MM.1S (cell line): ENCODE measurements around the gene NANOS3.

Experiments used
- DNase-seq: peaks from one replicate; pipeline ENCODE4 v3.0.0-alpha.2; 2015
- H2AFZ ChIP-seq: fragments of 300-600 bp; sonication (generic); 2 replicates; pipeline ENCODE4 v1.6.0; 2016; ENCODE audit warnings: antibody characterized with exemption, low read length
- H3F3A ChIP-seq: fragments of 300-600 bp; sonication (generic); 2 replicates; pipeline ENCODE4 v1.6.1; 2016; ENCODE audit warnings: mild to moderate bottlenecking, antibody characterized with exemption, low read length, moderate library complexity, mixed read lengths; ENCODE audit not compliant: insufficient read depth
- H3K27ac ChIP-seq: fragments of 300-600 bp; sonication (generic); 2 replicates; pipeline ENCODE4 v1.5.1; 2016; ENCODE audit warnings: mild to moderate bottlenecking, low read length
- H3K27me3 ChIP-seq: fragments of 300-600 bp; sonication (generic); replicated peaks from 2 replicates; pipeline ENCODE4 v1.6.0; 2016; ENCODE audit warnings: low read length; ENCODE audit not compliant: insufficient read depth
- H3K36me3 ChIP-seq: fragments of 300-600 bp; sonication (generic); replicated peaks from 2 replicates; pipeline ENCODE4 v1.6.1; 2016; ENCODE audit warnings: mild to moderate bottlenecking, low read length, mixed read lengths; ENCODE audit not compliant: insufficient read depth
- H3K4me1 ChIP-seq: fragments of 300-600 bp; sonication (generic); 2 replicates; pipeline ENCODE4 v1.6.1; 2016; ENCODE audit warnings: low read length, mixed read lengths
- H3K4me2 ChIP-seq: fragments of 300-600 bp; sonication (generic); 2 replicates; pipeline ENCODE4 v1.6.0; 2016; ENCODE audit warnings: low read depth, low read length
- H3K4me3 ChIP-seq: fragments of 300-600 bp; sonication (generic); 2 replicates; pipeline ENCODE4 v1.5.1; 2016; ENCODE audit warnings: low read length, mixed read lengths
- H3K79me2 ChIP-seq: fragments of 300-600 bp; sonication (generic); 2 replicates; pipeline ENCODE4 v1.6.1; 2016; ENCODE audit warnings: mixed run types, low read length, mixed read lengths
- H3K9ac ChIP-seq: fragments of 300-600 bp; sonication (generic); 2 replicates; pipeline ENCODE4 v1.6.1; 2016; ENCODE audit warnings: low read length, mixed read lengths
- H3K9me2 ChIP-seq: fragments of 300-600 bp; sonication (generic); replicated peaks from 2 replicates; pipeline ENCODE4 v1.6.1; 2016; ENCODE audit warnings: mild to moderate bottlenecking, low read length, mixed read lengths; ENCODE audit not compliant: insufficient read depth
- H3K9me3 ChIP-seq: fragments of 300-600 bp; sonication (generic); replicated peaks from 2 replicates; pipeline ENCODE4 v1.6.1; 2016; ENCODE audit warnings: mild to moderate bottlenecking, low read length, mixed read lengths; ENCODE audit not compliant: insufficient read depth
- H4K20me1 ChIP-seq: fragments of 300-600 bp; sonication (generic); 2 replicates; pipeline ENCODE4 v1.6.1; 2016; ENCODE audit warnings: mild to moderate bottlenecking, low read length, moderate library complexity, mixed read lengths; ENCODE audit not compliant: insufficient read depth
- EZH2 ChIP-seq: fragments of 300-600 bp; sonication (generic); optimal IDR thresholded peaks from 2 replicates; pipeline ENCODE3; 2017; ENCODE audit warnings: low read depth, mild to moderate bottlenecking, antibody characterized with exemption, low read length, mixed read lengths
- EZH2phosphoT487 ChIP-seq: fragments of 300-600 bp; sonication (generic); IDR thresholded peaks from 2 replicates; pipeline ENCODE4 v1.6.1; 2018; ENCODE audit warnings: antibody characterized with exemption, low read length
- TF ChIP-seq, protein P1 (sequence below): fragments of 300-600 bp; sonication (generic); IDR thresholded peaks from 2 replicates; pipeline ENCODE4 v1.5.1; 2016; ENCODE audit warnings: antibody characterized with exemption, low read length, mixed read lengths

Gene NANOS3

DNA sequence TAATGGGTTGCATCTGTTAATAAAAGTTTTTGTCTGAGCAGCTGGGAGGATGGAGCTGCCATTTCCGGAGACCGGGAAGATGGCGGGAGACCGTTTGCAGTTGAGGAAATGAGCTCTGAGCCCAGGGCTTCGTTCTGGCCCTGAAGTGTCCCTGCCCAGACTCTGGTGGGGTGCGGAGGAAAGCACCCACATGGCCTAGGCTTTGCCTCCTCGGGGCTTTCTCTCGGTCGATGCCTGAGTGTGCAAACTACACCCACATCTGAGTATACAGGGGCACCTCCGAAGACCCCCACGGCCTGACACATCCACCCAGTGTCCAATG lies 15.6 kb upstream of the NANOS3 start:
- H3K27ac ChIP-seq: no peak overlapping the region
- TF ChIP-seq EZH2 (no peak), EZH2phosphoT487 (no peak)
- TF ChIP-seq, protein P1, sequence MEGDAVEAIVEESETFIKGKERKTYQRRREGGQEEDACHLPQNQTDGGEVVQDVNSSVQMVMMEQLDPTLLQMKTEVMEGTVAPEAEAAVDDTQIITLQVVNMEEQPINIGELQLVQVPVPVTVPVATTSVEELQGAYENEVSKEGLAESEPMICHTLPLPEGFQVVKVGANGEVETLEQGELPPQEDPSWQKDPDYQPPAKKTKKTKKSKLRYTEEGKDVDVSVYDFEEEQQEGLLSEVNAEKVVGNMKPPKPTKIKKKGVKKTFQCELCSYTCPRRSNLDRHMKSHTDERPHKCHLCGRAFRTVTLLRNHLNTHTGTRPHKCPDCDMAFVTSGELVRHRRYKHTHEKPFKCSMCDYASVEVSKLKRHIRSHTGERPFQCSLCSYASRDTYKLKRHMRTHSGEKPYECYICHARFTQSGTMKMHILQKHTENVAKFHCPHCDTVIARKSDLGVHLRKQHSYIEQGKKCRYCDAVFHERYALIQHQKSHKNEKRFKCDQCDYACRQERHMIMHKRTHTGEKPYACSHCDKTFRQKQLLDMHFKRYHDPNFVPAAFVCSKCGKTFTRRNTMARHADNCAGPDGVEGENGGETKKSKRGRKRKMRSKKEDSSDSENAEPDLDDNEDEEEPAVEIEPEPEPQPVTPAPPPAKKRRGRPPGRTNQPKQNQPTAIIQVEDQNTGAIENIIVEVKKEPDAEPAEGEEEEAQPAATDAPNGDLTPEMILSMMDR: no peak
- no peaks in the 10 kb centered on the region for H4K20me1 ChIP-seq
- no peaks in the 10 kb centered on the region for H3F3A ChIP-seq
- peak overlapping the region; percentile 97 for H3K4me2 ChIP-seq
- no peaks in the 10 kb centered on the region for H3K9me2 ChIP-seq
- H3K4me1 ChIP-seq: peaks cover 5% of the 10 kb centered on the region; the same call in 1 of the 2 replicates
- peaks cover 28% of the 10 kb centered on the region for H3K27me3 ChIP-seq
- H2AFZ ChIP-seq: peak overlapping the region; percentile 94
- H3K79me2 ChIP-seq: no peaks in the 10 kb centered on the region
- no peaks in the 10 kb centered on the region for H3K9me3 ChIP-seq
- no peak for DNase-seq
- H3K4me3 ChIP-seq: peak overlapping the region; percentile 72
- H3K9ac ChIP-seq: peak overlapping the region; percentile 61; the same call in 1 of the 2 replicates
- H3K36me3 ChIP-seq: no peaks in the 10 kb centered on the region

DNA sequence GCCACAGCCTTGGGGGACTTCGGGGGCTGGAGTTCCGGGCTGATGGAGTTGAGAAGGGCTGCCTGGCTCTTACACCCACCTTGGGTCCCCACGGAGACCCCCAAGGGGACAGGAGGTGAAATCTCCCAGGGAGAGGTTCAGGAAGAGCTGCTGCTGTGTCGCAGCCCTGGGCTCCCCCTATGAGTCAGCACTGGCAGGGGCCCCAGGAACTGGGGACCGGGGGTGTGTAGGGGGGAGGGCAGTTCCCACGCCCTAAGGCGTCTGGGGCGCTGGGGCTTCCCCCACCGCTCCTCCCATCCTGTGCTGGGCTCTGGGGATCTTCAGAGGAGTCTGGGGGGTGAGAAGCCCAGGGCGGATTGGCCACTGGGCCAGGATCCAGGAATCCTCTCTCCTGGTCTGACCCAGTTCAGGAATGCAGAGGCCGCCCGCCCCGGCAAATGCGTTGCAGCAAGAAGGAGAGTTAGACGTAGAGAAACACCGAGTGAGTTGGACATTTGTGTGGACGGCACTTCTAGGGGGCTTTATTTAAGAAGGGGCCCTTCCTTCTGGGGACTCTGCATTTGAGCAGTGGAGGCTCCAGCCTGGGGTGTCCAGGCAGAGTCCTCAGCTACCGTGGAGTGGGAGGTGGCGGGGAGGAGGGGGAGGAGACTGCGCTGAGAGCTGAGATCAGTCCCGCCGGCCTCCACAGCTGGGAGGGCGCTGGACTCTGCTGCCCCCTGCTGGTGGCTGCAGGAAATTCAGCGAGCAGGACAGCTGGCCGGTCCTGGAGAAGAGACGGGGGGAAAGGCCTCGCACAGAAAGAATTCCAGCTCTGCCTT lies 15.0 kb upstream of the NANOS3 start:
- TF ChIP-seq, protein P1: peak; percentile 82
- TF ChIP-seq EZH2phosphoT487 (no peak), EZH2 (no peak)
- no peaks in the 10 kb centered on the region for H3F3A ChIP-seq
- DNase-seq: peak; percentile 75
- H3K9ac ChIP-seq: peak overlapping the region; percentile 61; the same call in 1 of the 2 replicates
- H3K27me3 ChIP-seq: peaks cover 34% of the 10 kb centered on the region
- peak overlapping the region; percentile 72 for H3K4me3 ChIP-seq
- H3K9me2 ChIP-seq: no peaks in the 10 kb centered on the region
- H4K20me1 ChIP-seq: no peaks in the 10 kb centered on the region
- H2AFZ ChIP-seq: peak overlapping the region; percentile 94
- H3K79me2 ChIP-seq: no peaks in the 10 kb centered on the region
- no peaks in the 10 kb centered on the region for H3K9me3 ChIP-seq
- no peaks in the 10 kb centered on the region for H3K36me3 ChIP-seq
- peak overlapping the region; percentile 97 for H3K4me2 ChIP-seq
- peaks cover 5% of the 10 kb centered on the region; the same call in 1 of the 2 replicates for H3K4me1 ChIP-seq
- no peak overlapping the region for H3K27ac ChIP-seq

DNA sequence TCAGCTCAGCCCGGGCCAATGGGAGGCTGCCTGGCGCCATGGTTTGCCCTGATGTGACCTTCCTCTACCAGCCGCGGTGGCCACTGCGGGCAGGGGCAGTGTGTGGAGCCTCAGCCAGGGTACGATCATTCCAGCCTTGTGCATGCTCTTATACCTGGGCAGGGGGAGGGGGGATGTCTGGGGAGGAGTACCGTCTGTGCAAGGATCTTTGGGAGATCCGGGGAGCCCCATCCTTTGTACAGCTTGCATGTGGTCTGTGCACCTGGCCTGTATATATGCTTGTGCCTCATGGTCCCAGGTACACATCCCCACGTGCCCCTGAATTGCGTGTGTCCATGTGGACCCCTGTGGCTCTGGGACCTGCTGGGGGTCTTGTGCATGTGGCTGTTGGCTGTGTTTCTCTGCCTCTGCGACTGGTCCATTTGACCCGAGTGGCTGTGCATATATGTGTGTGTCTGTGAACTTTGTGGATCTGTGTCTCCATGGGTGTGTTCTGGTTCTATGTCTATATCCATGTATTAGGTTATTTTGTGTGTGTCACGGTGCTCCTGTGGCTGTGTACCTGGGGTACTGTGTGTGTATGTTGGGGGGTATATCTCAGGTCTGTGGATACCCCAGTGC lies 12.8 kb upstream of the NANOS3 start:
- Histone ChIP-seq H3K36me3 (no peaks in the 10 kb centered on the region), H4K20me1 (no peaks in the 10 kb centered on the region), H3K4me2 (no peak overlapping the region), H3K4me3 (no peak overlapping the region), H3K9me2 (no peaks in the 10 kb centered on the region), H2AFZ (no peak overlapping the region), H3F3A (no peaks in the 10 kb centered on the region), H3K9me3 (no peaks in the 10 kb centered on the region), H3K27ac (no peak overlapping the region), H3K79me2 (no peaks in the 10 kb centered on the region), H3K4me1 (peaks cover 5% of the 10 kb centered on the region; the same call in 1 of the 2 replicates), H3K9ac (no peak overlapping the region), H3K27me3 (peaks cover 55% of the 10 kb centered on the region)
- DNase-seq: no peak
- TF ChIP-seq EZH2 (no peak), EZH2phosphoT487 (no peak)
- TF ChIP-seq, protein P1: no peak
